ENCODE data around the gene PAM. TPM values are rescaled to one million over a fixed set of nuclear protein-coding genes. Genes with fewer than 3 reads are reported as not detected.
A peak's percentile ranks its signal among the peaks of the same experiment; 100 is the strongest.

The PAM gene
- total RNA-seq, 1 experiment from 2014 or later, result 257 TPM

- no TSS peak for BruUV-seq (replicated peaks)
- Histone ChIP-seq H3K27ac (ENCODE audit: low read depth, low read length) (peak overlapping the region; percentile 40; the same call in 1 of the 2 replicates), H3K79me2 (ENCODE audit: insufficient read depth, low read length) (peaks cover 30% of the 10 kb centered on the region), H3K36me3 (ENCODE audit: control insufficient read depth in 1 of 2, insufficient read depth in 2 of 2, low read length in 2 of 2) (no peaks in the 10 kb centered on the region), H3K27me3 (ENCODE audit: insufficient read depth, low read length) (no peaks in the 10 kb centered on the region), H3K9me3 (ENCODE audit: control insufficient read depth in 1 of 2, insufficient read depth in 1 of 2, low read depth in 1 of 2, low read length in 2 of 2) (no peaks in the 10 kb centered on the region), H2AFZ (ENCODE audit: low read depth, low read length, poor library complexity, severe bottlenecking) (no peak overlapping the region), H3K4me3 (replicated peaks in 1 of 2; ENCODE audit: low read depth in 1 of 2, low read length in 2 of 2) (no peak overlapping the region), H3K4me2 (ENCODE audit: low read length) (peak overlapping the region; percentile 6; the same call in 1 of the 2 replicates), H4K20me1 (ENCODE audit: insufficient read depth) (no peaks in the 10 kb centered on the region), H3K9ac (ENCODE audit: low read length) (no peak overlapping the region), H3K4me1 (ENCODE audit: control insufficient read depth in 1 of 2, insufficient read depth in 2 of 2, low read length in 2 of 2) (peaks cover 25 to 38% of the 10 kb centered on the region in 2 experiments), H3K9me2 (ENCODE audit: insufficient read depth) (no peaks in the 10 kb centered on the region)
- DNase-seq (ENCODE audit: low read depth, low spot score) (peak; percentile 13), ATAC-seq (no peak)
- intact Hi-C loops (cut with micrococcal nuclease), result no loop called here
- POLR2A ChIA-PET, result no interaction called here
- CTCF ChIA-PET, result interaction anchor here (1.2 kb wide), 1 partner anchor 142 kb away, joined by 3 read pairs; no protein-coding TSS in a partner anchor
- peak; percentile 27; the same call in 1 of the 2 replicates for TF ChIP-seq FOSL1 (IDR thresholded peaks at IDR 0.05; ENCODE audit: low read depth)
- no peak for TF ChIP-seq ZBTB33 (IDR thresholded peaks at IDR 0.05; ENCODE audit: extremely low read depth, insufficient replicate concordance, low read length)
- peak; percentile 49 for TF ChIP-seq TCF7L2 (IDR thresholded peaks at IDR 0.05; ENCODE audit: borderline replicate concordance, extremely low read depth, insufficient read depth, insufficient read length)
- RAD21 ChIA-PET (ENCODE audit: low non-redundant PET in 1 of 2, low total read pairs in 2 of 2, uncharacterized antibody in 2 of 2, unreplicated experiment in 2 of 2), result no interaction called here
These were observed 68.4 kb downstream of the PAM start for GRCh38 chr5:102823441-102823874.

GRCh38 chr5:102826629-102827028, 71.5 kb downstream of the PAM start:
- H3K9me2 ChIP-seq (ENCODE audit: insufficient read depth), result no peaks in the 10 kb centered on the region
- H3K4me3 ChIP-seq (replicated peaks in 1 of 2; ENCODE audit: low read depth in 1 of 2, low read length in 2 of 2), result no peak overlapping the region
- H2AFZ ChIP-seq (ENCODE audit: low read depth, low read length, poor library complexity, severe bottlenecking), result no peak overlapping the region
- BruUV-seq (replicated peaks), result no TSS peak
- H3K36me3 ChIP-seq (ENCODE audit: control insufficient read depth in 1 of 2, insufficient read depth in 2 of 2, low read length in 2 of 2), result no peaks in the 10 kb centered on the region
- no peak for TF ChIP-seq ELF1 (IDR thresholded peaks at IDR 0.05; ENCODE audit: borderline replicate concordance, low read depth)
- peak; percentile 32 for TF ChIP-seq FOSL1 (IDR thresholded peaks at IDR 0.05; ENCODE audit: low read depth)
- no peak for TF ChIP-seq ATF3 (IDR thresholded peaks at IDR 0.05)
- no peak for TF ChIP-seq MAX (IDR thresholded peaks at IDR 0.05)
- no peak for TF ChIP-seq EZH2 (IDR thresholded peaks at IDR 0.05)
- TF ChIP-seq RAD21 (IDR thresholded peaks at IDR 0.05; ENCODE audit: low read depth), result no peak
- peak; percentile 68 for TF ChIP-seq TCF7L2 (IDR thresholded peaks at IDR 0.05; ENCODE audit: borderline replicate concordance, extremely low read depth, insufficient read depth, insufficient read length)
- no peak for TF ChIP-seq CTCF (IDR thresholded peaks at IDR 0.05 in 2 of 3, conservative IDR thresholded peaks at IDR 0.05 in 1 of 3; ENCODE audit: borderline replicate concordance in 1 of 3, insufficient read depth in 1 of 3, low read depth in 2 of 3, low read length in 2 of 3)
- H3K27ac ChIP-seq (ENCODE audit: low read depth, low read length), result peak overlapping the region; percentile 52; the same call in 1 of the 2 replicates
- H3K79me2 ChIP-seq (ENCODE audit: insufficient read depth, low read length), result peaks cover 47% of the 10 kb centered on the region
- no peaks in the 10 kb centered on the region for H3K9me3 ChIP-seq (ENCODE audit: control insufficient read depth in 1 of 2, insufficient read depth in 1 of 2, low read depth in 1 of 2, low read length in 2 of 2)
- intact Hi-C loops (cut with micrococcal nuclease), result no loop called here
- H3K4me1 ChIP-seq (ENCODE audit: control insufficient read depth in 1 of 2, insufficient read depth in 2 of 2, low read length in 2 of 2), result peaks cover 25 to 38% of the 10 kb centered on the region in 2 experiments
- peak; percentile 19 for DNase-seq (ENCODE audit: low read depth, low spot score)
- peak overlapping the region; percentile 57 for H3K4me2 ChIP-seq (ENCODE audit: low read length)
- no peaks in the 10 kb centered on the region for H4K20me1 ChIP-seq (ENCODE audit: insufficient read depth)
- peak; percentile 72 for ATAC-seq
- H3K27me3 ChIP-seq (ENCODE audit: insufficient read depth, low read length), result no peaks in the 10 kb centered on the region
- ChIA-PET RAD21 (ENCODE audit: low non-redundant PET in 1 of 2, low total read pairs in 2 of 2, uncharacterized antibody in 2 of 2, unreplicated experiment in 2 of 2) (no interaction called here), CTCF (interaction anchor here (0.6 kb wide), 1 partner anchor 23 kb away, joined by 3 read pairs; no protein-coding TSS in a partner anchor), POLR2A (interaction anchor here (1.0 to 1.6 kb wide), 2 partner anchors 31 to 33 kb away, joined by 3 to 7 read pairs; no protein-coding TSS in a partner anchor)
- H3K9ac ChIP-seq (ENCODE audit: low read length), result no peak overlapping the region
